Measurements from ENCODE around the gene TMEM117.
"Not testable (repeated sequence)": the region's sequence is repeated elsewhere in the genome, so short reads cannot be mapped to it uniquely, and the experiment has no call there.

Gene TMEM117

DNA sequence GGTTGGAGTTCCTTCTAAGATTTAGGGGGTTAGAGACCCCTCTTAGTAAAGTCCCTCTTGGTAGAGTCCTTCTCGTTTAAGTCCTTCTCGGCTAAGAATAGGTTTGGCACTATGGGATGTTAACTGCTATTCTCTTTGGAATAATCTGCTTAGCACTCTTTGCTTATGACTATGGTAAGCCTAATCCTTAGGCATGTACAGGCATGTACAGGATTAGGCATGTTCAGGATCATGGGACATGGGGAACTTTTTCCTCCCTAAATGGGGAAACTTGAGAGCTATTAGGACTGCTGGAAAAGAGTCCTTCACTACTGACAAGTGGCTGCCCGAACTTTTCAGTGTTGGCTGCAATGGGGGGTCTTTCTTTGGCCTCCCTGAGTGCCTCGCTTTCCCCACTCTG, 193.3 kb downstream of the TMEM117 start:
- DNase-seq: no peak

- no peak for DNase-seq
These were observed 195.7 kb downstream of the TMEM117 start for GRCh38 chr12:44031472-44032185.

GRCh38 chr12:44034906-44035305, 199.0 kb downstream of the TMEM117 start:
- DNase-seq: no peak

DNA sequence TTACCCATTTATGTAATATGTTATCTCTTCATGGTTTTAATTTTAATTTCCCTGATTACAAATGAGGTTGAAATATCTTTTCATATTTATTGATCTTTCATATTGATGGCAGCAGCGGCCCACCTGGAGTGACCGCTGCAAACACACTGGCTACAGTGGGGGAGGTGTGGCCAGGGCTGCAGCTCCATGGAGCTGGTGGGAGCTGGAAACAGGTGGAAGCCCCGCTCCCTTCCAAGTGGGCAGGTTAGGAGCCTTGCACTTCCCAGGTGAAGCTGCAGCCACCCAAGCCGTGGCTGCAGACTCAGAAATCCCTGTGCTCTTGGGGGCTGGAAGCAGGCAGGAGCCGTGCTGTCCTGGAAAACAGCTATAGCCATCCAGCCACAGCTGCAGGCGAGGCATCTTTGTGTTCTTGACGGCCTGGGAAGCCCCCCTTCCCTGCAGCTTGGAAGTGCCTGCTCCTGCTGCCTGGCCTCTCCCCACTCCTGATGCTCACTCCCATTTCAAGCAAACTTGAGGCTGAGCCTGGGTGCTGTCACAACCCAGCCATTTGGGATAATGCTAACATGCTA, 201.1 kb downstream of the TMEM117 start:
- DNase-seq: no peak

GRCh38 chr12:44038411-44038810, 202.5 kb downstream of the TMEM117 start:
- DNase-seq: no peak

DNA sequence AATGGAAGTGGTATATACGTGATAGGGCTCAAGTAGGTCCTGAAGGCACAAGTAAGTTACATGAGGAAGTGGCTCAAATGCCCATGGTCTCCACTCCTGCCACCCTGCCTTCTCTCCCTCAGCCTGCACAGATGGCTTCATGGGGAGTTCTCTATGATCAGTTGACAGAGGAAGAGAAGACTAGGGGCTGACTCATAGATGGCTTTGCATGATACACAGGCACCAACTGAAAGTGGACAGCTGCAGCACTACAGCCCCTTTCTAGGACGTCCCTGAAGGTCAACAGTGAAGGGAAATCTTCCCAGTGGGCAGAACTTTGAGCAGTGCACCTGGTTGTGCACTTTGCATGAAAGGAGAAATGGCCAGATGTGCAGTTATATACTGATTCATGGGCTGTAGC, 208.6 kb downstream of the TMEM117 start:
- not testable (repeated sequence) for DNase-seq

DNA sequence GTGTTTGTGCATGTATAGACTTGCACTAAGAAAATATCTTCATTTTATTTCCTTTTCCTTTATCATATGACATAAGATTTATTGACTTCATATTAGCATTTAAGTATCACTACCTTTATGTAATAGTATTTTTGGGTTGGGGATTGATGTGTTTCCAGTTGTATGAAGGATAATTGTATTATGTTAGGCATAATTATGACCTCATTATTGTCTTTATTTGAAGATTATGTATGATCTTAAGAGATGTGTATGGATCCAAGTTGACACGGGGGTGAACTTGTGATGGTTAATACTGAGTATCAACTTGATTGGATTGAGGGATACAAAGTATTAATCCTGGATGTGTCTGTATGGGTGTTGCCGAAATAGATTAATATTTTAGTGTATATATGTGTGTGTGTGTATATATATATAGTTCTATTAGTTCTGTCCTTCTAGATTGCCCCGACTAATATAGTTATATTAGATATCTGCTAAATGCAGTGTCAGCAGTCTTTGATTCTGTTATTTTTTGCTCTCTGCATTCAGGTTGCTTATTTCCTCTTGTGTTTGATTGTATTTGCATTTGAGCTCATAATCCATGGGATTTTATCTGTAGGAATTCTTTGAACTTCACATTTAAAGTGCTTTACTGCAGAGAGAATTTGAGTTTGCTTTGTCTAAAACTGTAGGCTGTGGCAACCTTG, 211.0 kb downstream of the TMEM117 start:
- DNase-seq: no peak

GRCh38 chr12:44052554-44052953, 216.7 kb downstream of the TMEM117 start:
- DNase-seq: no peak

GRCh38 chr12:44053549-44054127, 217.8 kb downstream of the TMEM117 start:
- no peak for DNase-seq

GRCh38 chr12:44054281-44054680, 218.4 kb downstream of the TMEM117 start:
- DNase-seq: no peak

DNA sequence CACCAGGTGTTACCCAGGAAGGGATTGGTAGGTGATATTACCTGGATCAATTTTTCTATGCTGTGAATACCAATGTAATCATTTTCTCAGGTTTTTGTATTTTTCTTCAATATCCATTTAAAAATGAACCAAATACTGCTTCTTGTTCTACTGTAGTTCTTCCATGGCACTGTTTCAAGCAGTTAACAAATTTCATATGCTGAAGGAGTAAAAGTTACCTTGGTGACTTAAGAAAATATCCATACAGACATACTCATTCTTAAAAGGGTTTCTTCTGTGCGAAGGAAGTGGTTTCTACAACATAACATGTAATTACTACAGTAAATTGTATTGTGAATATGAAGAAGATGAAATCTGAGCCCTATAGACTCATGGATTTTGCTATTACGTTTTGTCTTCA, 222.5 kb downstream of the TMEM117 start:
- no peak for DNase-seq

- no peak for DNase-seq
These were observed 223.6 kb downstream of the TMEM117 start for GRCh38 chr12:44059476-44059875.

- no peak for DNase-seq
These were observed 227.8 kb downstream of the TMEM117 start for GRCh38 chr12:44063671-44064070.

GRCh38 chr12:44076871-44077270, 241.0 kb downstream of the TMEM117 start:
- no peak for DNase-seq

DNA sequence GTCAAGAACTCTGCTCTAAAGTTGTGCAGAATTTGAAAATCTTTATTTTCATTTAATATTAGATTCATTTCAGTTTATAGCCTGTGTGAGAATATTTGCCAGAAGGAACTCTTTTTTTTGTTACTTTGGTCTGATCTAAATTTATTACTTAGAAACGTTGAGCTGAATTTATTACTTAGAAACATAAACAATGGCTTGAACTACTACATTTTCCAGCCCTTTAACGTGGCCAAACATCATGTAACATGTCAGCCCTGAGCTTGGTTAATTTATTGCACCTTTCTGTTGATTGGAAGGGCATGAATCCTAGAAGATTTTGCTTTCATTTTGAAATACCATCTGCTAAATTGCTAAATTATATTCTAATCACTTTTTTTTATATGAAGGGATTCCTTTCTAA, 241.4 kb downstream of the TMEM117 start:
- DNase-seq: no peak

GRCh38 chr12:44078273-44078672, 242.4 kb downstream of the TMEM117 start:
- no peak for DNase-seq

- no peak for DNase-seq
These were observed 252.8 kb downstream of the TMEM117 start for GRCh38 chr12:44088647-44089046.

DNA sequence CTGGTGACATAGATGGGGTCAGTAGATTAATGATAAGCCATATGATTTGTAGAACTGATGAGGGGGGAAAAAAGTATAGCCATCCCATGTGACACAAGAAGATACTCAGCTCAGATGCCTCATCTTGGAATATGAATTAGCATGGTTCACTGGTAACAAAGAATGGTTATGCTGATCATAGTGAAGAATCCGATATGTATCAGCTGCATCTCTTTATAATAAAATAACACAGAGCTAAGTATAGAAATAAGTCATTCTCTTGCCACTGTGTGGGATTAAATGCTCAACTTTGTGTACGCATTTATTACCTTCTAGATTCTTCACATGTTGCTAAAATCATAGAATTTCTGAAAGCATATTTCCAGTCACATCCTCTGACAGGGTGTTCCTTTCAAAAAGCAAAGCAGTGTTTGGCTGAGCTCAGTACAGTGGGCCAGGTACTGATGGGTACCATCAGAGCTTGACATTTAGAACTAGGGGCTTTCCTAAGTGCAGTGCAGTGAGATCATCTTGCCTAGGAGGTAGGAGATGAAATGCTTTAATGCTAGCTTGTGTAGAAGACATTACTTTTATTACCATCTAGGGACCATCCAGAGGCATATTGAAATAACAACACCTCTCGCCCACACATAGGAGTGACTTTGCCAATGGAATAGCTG, 256.2 kb downstream of the TMEM117 start:
- no peak for DNase-seq

DNA sequence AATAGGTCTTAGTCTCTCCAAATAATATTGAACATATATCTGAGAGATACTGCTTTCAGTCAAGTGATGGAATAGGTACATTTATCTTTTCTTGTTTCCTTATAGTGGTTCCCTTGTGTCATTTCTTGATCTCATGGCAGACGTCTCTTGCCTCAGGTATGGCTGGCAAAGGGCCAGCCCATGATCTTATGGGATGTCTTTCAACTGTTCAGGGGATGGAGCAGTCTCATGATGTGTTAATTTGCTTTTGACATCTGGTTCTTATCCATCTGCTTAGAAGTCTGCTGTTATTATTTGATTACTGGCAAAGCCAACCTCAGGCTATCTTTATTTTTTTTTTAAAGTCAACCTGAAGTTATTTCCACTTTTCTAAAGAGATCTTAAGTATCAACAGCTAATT, 262.9 kb downstream of the TMEM117 start:
- DNase-seq: no peak

DNA sequence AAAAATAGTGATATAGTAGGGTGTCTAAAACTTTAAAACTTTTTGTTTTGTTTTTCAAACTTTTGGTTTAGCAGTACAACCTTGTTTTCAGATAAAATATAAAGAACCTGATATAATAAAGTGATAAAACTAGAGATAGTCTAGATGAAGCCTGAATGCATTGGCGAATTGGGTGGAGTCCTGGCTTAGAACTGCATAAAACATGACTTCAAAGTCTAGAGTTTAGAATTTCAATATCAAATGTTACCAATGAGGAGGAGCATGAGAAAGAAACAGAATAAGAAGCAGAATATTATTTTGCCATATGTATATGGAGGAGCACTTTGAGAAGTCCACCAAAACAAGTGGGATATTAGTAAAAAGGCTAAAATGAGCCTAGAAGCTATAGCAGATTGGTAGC, 263.6 kb downstream of the TMEM117 start:
- no peak for DNase-seq

DNA sequence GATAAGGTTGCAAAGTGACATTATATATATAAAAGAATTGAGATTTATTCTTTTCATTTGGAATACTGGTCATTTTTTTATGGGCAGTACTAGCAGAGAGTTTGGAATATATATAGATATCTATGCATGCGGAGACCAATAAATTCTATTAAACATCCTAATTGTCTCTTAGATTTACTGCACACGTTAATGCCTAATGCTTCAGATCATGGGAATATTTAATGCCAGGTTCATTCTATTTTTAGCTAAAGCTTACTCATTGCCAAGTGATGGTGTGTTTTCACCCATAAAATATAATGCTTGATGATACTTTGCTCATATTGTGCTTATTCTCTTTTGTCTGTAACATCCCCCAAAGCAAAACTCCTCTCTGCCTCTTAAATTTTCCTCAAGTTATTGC, 264.4 kb downstream of the TMEM117 start:
- no peak for DNase-seq

DNA sequence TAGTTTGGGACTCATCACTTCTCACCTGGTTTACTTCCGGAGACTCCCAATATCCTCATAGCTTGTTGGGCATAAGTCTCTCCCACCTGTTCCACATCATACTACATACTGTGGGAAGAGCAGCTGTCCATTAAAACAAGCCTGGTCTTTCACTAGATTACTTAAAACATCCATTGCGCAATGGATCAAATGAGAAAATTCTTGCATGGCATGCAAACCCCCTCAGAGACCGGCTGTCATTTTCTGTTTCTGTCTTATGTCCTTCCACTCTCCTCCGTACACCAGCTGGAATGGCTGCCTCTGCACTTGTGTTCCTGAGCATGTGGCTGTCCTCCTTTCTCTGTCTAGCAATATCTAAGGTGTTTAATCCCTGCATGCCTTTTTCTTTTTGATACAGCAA, 265.6 kb downstream of the TMEM117 start:
- DNase-seq: no peak

DNA sequence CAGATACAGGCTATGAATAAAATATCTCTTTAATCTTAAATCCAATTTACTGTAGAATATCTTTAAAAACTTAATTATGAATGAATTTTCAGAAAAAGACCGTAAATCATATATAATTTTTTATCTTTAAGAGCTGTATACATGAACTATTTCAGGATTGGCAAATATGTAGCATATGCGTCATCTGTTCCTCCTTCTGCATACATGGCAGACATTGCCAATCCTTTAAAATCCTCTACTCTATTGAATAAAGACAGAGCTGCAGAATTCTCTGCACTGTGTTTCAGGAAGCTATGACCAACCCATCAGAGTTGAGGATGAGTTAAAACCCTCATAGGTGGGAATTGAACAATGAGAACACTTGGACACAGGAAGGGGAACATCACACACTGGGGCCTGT, 279.0 kb downstream of the TMEM117 start:
- DNase-seq: no peak

Measured in left hindlimb (tissue), 1 donor.